MM.1S (cell line): Measurements from ENCODE around the gene WFDC1.

Experiments used
- DNase-seq: peaks from one replicate; pipeline ENCODE4 v3.0.0-alpha.2; 2015
- H2AFZ ChIP-seq: fragments of 300-600 bp; sonication (generic); 2 replicates; pipeline ENCODE4 v1.6.0; 2016; ENCODE audit warnings: antibody characterized with exemption, low read length
- H3F3A ChIP-seq: fragments of 300-600 bp; sonication (generic); 2 replicates; pipeline ENCODE4 v1.6.1; 2016; ENCODE audit warnings: mild to moderate bottlenecking, antibody characterized with exemption, low read length, moderate library complexity, mixed read lengths; ENCODE audit not compliant: insufficient read depth
- H3K27ac ChIP-seq: fragments of 300-600 bp; sonication (generic); 2 replicates; pipeline ENCODE4 v1.5.1; 2016; ENCODE audit warnings: mild to moderate bottlenecking, low read length
- H3K27me3 ChIP-seq: fragments of 300-600 bp; sonication (generic); replicated peaks from 2 replicates; pipeline ENCODE4 v1.6.0; 2016; ENCODE audit warnings: low read length; ENCODE audit not compliant: insufficient read depth
- H3K36me3 ChIP-seq: fragments of 300-600 bp; sonication (generic); replicated peaks from 2 replicates; pipeline ENCODE4 v1.6.1; 2016; ENCODE audit warnings: mild to moderate bottlenecking, low read length, mixed read lengths; ENCODE audit not compliant: insufficient read depth
- H3K4me1 ChIP-seq: fragments of 300-600 bp; sonication (generic); 2 replicates; pipeline ENCODE4 v1.6.1; 2016; ENCODE audit warnings: low read length, mixed read lengths
- H3K4me2 ChIP-seq: fragments of 300-600 bp; sonication (generic); 2 replicates; pipeline ENCODE4 v1.6.0; 2016; ENCODE audit warnings: low read depth, low read length
- H3K4me3 ChIP-seq: fragments of 300-600 bp; sonication (generic); 2 replicates; pipeline ENCODE4 v1.5.1; 2016; ENCODE audit warnings: low read length, mixed read lengths
- H3K79me2 ChIP-seq: fragments of 300-600 bp; sonication (generic); 2 replicates; pipeline ENCODE4 v1.6.1; 2016; ENCODE audit warnings: mixed run types, low read length, mixed read lengths
- H3K9ac ChIP-seq: fragments of 300-600 bp; sonication (generic); 2 replicates; pipeline ENCODE4 v1.6.1; 2016; ENCODE audit warnings: low read length, mixed read lengths
- H3K9me2 ChIP-seq: fragments of 300-600 bp; sonication (generic); replicated peaks from 2 replicates; pipeline ENCODE4 v1.6.1; 2016; ENCODE audit warnings: mild to moderate bottlenecking, low read length, mixed read lengths; ENCODE audit not compliant: insufficient read depth
- H3K9me3 ChIP-seq: fragments of 300-600 bp; sonication (generic); replicated peaks from 2 replicates; pipeline ENCODE4 v1.6.1; 2016; ENCODE audit warnings: mild to moderate bottlenecking, low read length, mixed read lengths; ENCODE audit not compliant: insufficient read depth
- H4K20me1 ChIP-seq: fragments of 300-600 bp; sonication (generic); 2 replicates; pipeline ENCODE4 v1.6.1; 2016; ENCODE audit warnings: mild to moderate bottlenecking, low read length, moderate library complexity, mixed read lengths; ENCODE audit not compliant: insufficient read depth
- EZH2 ChIP-seq: fragments of 300-600 bp; sonication (generic); optimal IDR thresholded peaks from 2 replicates; pipeline ENCODE3; 2017; ENCODE audit warnings: low read depth, mild to moderate bottlenecking, antibody characterized with exemption, low read length, mixed read lengths
- EZH2phosphoT487 ChIP-seq: fragments of 300-600 bp; sonication (generic); IDR thresholded peaks from 2 replicates; pipeline ENCODE4 v1.6.1; 2018; ENCODE audit warnings: antibody characterized with exemption, low read length
- TF ChIP-seq, protein P1 (sequence below): fragments of 300-600 bp; sonication (generic); IDR thresholded peaks from 2 replicates; pipeline ENCODE4 v1.5.1; 2016; ENCODE audit warnings: antibody characterized with exemption, low read length, mixed read lengths

The WFDC1 gene

DNA sequence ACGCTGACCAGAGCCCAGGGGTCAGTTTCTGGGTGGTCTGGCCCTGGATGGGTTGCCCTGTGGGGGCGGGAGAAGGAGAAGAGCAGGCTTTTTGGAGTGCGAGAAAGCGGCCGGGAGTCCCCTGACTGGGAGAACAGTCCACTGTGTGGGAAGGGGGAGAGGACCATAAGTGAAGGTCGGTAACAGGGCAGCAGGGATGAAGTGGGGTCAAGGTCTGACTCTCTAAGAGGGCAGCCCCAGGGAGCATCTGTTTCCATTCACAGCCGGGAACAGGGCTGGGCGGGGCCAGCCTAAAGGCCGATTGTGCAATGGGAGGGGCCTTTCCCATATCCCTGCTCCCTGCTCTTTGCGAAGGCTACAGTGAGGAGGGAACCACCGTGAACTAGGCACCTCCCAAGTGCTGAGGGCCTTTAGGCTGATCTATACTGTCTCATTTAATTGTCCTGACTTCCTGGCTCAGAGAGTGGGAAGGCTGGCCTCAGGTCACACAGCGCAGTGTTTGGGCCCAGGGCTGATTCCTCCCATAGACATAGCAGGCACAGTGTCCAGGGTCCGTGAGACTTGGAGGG, 10.4 kb upstream of the WFDC1 start:
- H2AFZ ChIP-seq = no peak overlapping the region
- H3K36me3 ChIP-seq = no peaks in the 10 kb centered on the region
- no peak overlapping the region for H3K4me3 ChIP-seq
- no peaks in the 10 kb centered on the region for H3F3A ChIP-seq
- no peaks in the 10 kb centered on the region for H3K9me2 ChIP-seq
- H4K20me1 ChIP-seq = no peaks in the 10 kb centered on the region
- H3K27ac ChIP-seq = no peak overlapping the region
- DNase-seq = no peak
- no peak overlapping the region for H3K9ac ChIP-seq
- H3K27me3 ChIP-seq = peaks cover 70% of the 10 kb centered on the region
- H3K79me2 ChIP-seq = no peaks in the 10 kb centered on the region
- TF ChIP-seq EZH2phosphoT487 (no peak), EZH2 (no peak)
- TF ChIP-seq, protein P1, sequence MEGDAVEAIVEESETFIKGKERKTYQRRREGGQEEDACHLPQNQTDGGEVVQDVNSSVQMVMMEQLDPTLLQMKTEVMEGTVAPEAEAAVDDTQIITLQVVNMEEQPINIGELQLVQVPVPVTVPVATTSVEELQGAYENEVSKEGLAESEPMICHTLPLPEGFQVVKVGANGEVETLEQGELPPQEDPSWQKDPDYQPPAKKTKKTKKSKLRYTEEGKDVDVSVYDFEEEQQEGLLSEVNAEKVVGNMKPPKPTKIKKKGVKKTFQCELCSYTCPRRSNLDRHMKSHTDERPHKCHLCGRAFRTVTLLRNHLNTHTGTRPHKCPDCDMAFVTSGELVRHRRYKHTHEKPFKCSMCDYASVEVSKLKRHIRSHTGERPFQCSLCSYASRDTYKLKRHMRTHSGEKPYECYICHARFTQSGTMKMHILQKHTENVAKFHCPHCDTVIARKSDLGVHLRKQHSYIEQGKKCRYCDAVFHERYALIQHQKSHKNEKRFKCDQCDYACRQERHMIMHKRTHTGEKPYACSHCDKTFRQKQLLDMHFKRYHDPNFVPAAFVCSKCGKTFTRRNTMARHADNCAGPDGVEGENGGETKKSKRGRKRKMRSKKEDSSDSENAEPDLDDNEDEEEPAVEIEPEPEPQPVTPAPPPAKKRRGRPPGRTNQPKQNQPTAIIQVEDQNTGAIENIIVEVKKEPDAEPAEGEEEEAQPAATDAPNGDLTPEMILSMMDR = no peak
- no peak overlapping the region for H3K4me2 ChIP-seq
- H3K4me1 ChIP-seq = no peaks in the 10 kb centered on the region
- no peaks in the 10 kb centered on the region for H3K9me3 ChIP-seq

GRCh38 chr16:84286578-84287240, 8.0 kb upstream of the WFDC1 start:
- no peak overlapping the region for H3K9ac ChIP-seq
- no peaks in the 10 kb centered on the region for H3K9me2 ChIP-seq
- no peak overlapping the region for H2AFZ ChIP-seq
- no peak overlapping the region for H3K27ac ChIP-seq
- no peaks in the 10 kb centered on the region for H3K4me1 ChIP-seq
- no peak overlapping the region for H3K4me2 ChIP-seq
- H3K36me3 ChIP-seq = no peaks in the 10 kb centered on the region
- no peak for DNase-seq
- H3K4me3 ChIP-seq = no peak overlapping the region
- no peaks in the 10 kb centered on the region for H3K79me2 ChIP-seq
- no peaks in the 10 kb centered on the region for H4K20me1 ChIP-seq
- no peaks in the 10 kb centered on the region for H3K9me3 ChIP-seq
- peaks cover 72% of the 10 kb centered on the region for H3K27me3 ChIP-seq
- TF ChIP-seq, protein P1 = no peak
- no peaks in the 10 kb centered on the region for H3F3A ChIP-seq

GRCh38 chr16:84288902-84289301, 5.8 kb upstream of the WFDC1 start:
- Histone ChIP-seq H3K9ac (no peak overlapping the region), H3K9me3 (no peaks in the 10 kb centered on the region), H4K20me1 (no peaks in the 10 kb centered on the region), H3K4me1 (no peaks in the 10 kb centered on the region), H3K27ac (no peak overlapping the region), H3F3A (no peaks in the 10 kb centered on the region), H3K9me2 (no peaks in the 10 kb centered on the region), H3K27me3 (peaks cover 71% of the 10 kb centered on the region), H3K36me3 (no peaks in the 10 kb centered on the region), H3K4me3 (no peak overlapping the region), H3K79me2 (no peaks in the 10 kb centered on the region), H3K4me2 (no peak overlapping the region), H2AFZ (no peak overlapping the region)
- TF ChIP-seq EZH2 = no peak
- no peak for TF ChIP-seq EZH2phosphoT487
- TF ChIP-seq, protein P1 = no peak
- no peak for DNase-seq
